GM06990 (cell line): Measurements from ENCODE around the gene BDKRB1.

ENCODE experiments used
- DNase-seq: peaks from one replicate; pipeline ENCODE4 v3.0.0-alpha.2; 2011; ENCODE audit not compliant: insufficient read length; ENCODE audit errors: extremely low read depth
- H3K27me3 ChIP-seq: replicated peaks from 2 replicates; pipeline ENCODE4 v1.6.0; 2011; ENCODE audit warnings: low read length; ENCODE audit not compliant: control insufficient read depth, insufficient read depth
- H3K36me3 ChIP-seq: 2 replicates; pipeline ENCODE4 v1.5.1; 2011; ENCODE audit warnings: low read length; ENCODE audit not compliant: control insufficient read depth, insufficient read depth
- H3K4me3 ChIP-seq: replicated peaks from 2 replicates; pipeline ENCODE4 v1.5.1; 2011; ENCODE audit warnings: low read depth, mild to moderate bottlenecking, control low read depth, low read length
- CTCF ChIP-seq: IDR thresholded peaks from 2 replicates; pipeline ENCODE4 v1.5.1; 2011; ENCODE audit warnings: low read length, control low read depth, mild to moderate bottlenecking, inconsistent platforms; ENCODE audit not compliant: insufficient read depth, poor library complexity, severe bottlenecking

BDKRB1 gene

DNA sequence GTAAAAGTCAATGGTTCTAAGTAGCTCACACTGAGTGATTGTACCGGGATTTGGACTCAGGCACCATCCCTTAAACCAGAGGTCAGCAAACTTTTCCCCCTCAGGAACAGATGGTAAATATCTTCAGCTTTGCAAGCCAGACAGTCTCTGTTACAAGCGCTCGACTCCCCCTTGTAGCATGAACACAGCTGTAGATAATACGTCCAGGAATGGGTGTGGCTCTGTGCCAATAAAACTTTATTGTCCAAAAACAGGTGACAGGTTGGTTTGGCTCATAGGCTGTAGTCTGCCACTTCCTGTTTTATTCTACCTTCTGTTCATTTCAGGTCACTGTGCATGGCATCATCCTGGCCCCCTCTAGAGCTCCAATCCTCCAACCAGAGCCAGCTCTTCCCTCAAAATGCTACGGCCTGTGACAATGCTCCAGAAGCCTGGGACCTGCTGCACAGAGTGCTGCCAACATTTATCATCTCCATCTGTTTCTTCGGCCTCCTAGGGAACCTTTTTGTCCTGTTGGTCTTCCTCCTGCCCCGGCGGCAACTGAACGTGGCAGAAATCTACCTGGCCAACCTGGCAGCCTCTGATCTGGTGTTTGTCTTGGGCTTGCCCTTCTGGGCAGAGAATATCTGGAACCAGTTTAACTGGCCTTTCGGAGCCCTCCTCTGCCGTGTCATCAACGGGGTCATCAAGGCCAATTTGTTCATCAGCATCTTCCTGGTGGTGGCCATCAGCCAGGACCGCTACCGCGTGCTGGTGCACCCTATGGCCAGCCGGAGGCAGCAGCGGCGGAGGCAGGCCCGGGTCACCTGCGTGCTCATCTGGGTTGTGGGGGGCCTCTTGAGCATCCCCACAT, 7.6 kb downstream of the BDKRB1 start:
- TF ChIP-seq CTCF, result no peak
- Histone ChIP-seq H3K36me3 (no peaks in the 10 kb centered on the region), H3K4me3 (no peak overlapping the region)

DNA sequence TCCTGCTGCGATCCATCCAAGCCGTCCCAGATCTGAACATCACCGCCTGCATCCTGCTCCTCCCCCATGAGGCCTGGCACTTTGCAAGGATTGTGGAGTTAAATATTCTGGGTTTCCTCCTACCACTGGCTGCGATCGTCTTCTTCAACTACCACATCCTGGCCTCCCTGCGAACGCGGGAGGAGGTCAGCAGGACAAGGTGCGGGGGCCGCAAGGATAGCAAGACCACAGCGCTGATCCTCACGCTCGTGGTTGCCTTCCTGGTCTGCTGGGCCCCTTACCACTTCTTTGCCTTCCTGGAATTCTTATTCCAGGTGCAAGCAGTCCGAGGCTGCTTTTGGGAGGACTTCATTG, 8.2 kb downstream of the BDKRB1 start:
- H3K36me3 ChIP-seq, result no peaks in the 10 kb centered on the region
- no peak for TF ChIP-seq CTCF
- H3K4me3 ChIP-seq, result no peak overlapping the region
- DNase-seq, result no peak
- no peaks in the 10 kb centered on the region; the same call in none of the 2 replicates for H3K27me3 ChIP-seq

More for the DNA sequence above, 7.6 kb downstream of the BDKRB1 start:
- no peak for DNase-seq
- no peaks in the 10 kb centered on the region; the same call in none of the 2 replicates for H3K27me3 ChIP-seq

GRCh38 chr14:96264853-96265252, 8.8 kb downstream of the BDKRB1 start:
- peak; percentile 22 for TF ChIP-seq CTCF
- no peak overlapping the region for H3K4me3 ChIP-seq
- no peak for DNase-seq

GRCh38 chr14:96265383-96266095, 9.5 kb downstream of the BDKRB1 start:
- Histone ChIP-seq H3K27me3 (no peaks in the 10 kb centered on the region; the same call in 1 of the 2 replicates), H3K36me3 (no peaks in the 10 kb centered on the region), H3K4me3 (no peak overlapping the region)
- TF ChIP-seq CTCF, result no peak
- no peak for DNase-seq

More at GRCh38 chr14:96264853-96265252, 8.8 kb downstream of the BDKRB1 start:
- Histone ChIP-seq H3K36me3 (no peaks in the 10 kb centered on the region), H3K27me3 (no peaks in the 10 kb centered on the region; the same call in 1 of the 2 replicates)

DNA sequence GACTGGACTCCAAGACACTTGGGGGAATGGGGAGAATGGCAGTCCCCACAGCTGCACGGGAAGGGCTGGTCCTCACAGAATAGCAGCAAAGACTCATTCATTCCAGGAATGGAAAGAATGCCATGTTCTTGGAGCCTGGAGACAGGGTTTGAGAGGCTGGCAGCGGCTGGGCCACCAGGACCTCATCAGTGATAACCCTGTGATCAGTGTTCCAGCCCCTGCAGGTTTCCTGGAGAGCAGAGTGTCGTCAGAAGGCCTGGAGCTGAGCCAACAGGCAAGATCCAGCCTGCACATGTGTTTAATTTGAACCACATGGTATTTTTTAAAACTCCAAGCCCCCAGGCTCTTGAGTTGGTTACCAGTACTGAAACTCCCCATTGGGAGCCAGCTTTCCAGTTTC, 11.3 kb downstream of the BDKRB1 start:
- no peak for TF ChIP-seq CTCF
- no peaks in the 10 kb centered on the region for H3K36me3 ChIP-seq
- no peaks in the 10 kb centered on the region; the same call in 1 of the 2 replicates for H3K27me3 ChIP-seq
- no peak for DNase-seq
- H3K4me3 ChIP-seq, result no peak overlapping the region
